Measurements from ENCODE around the gene TXNRD3. TPM values are rescaled to one million over a fixed set of nuclear protein-coding genes. Genes with fewer than 3 reads are reported as not detected.

TXNRD3 gene
- total RNA-seq, 1 donor from 2014 or later: 3.5 TPM

- intact Hi-C loops (cut with DNase I): loop anchor here (5.0 kb wide), 1 partner anchor 48 kb away; the partner anchor contains the start of gene CHST13
- DNase-seq (ENCODE audit: missing footprints) (no peak), ATAC-seq (no peak)
Measured at GRCh38 chr3:126570103-126570541, 84.8 kb downstream of the TXNRD3 start.

GRCh38 chr3:126569390-126569975 lies 85.4 kb downstream of the TXNRD3 start:
- DNase-seq (ENCODE audit: missing footprints): no peak
- intact Hi-C loops (cut with DNase I): no loop called here
- no peak for ATAC-seq

- ATAC-seq: no peak
- DNase-seq (ENCODE audit: missing footprints): no peak
- intact Hi-C loops (cut with DNase I): no loop called here
Measured at GRCh38 chr3:126568776-126569342, 86.1 kb downstream of the TXNRD3 start.

- no peak for DNase-seq (ENCODE audit: missing footprints)
- peak; percentile 62 for ATAC-seq
- intact Hi-C loops (cut with DNase I): no loop called here
Measured at GRCh38 chr3:126567696-126568438, 87.1 kb downstream of the TXNRD3 start.

GRCh38 chr3:126562737-126563276 lies 92.1 kb downstream of the TXNRD3 start:
- intact Hi-C loops (cut with DNase I): no loop called here
- no peak for ATAC-seq
- no peak for DNase-seq (ENCODE audit: missing footprints)

- intact Hi-C loops (cut with DNase I): no loop called here
- ATAC-seq (no peak), DNase-seq (ENCODE audit: missing footprints) (no peak)
Measured at GRCh38 chr3:126558336-126559071, 96.4 kb downstream of the TXNRD3 start, which contains the start of gene C3orf22. TSS of gene C3orf22 (minus strand) at chr3:126558932. CDS start at chr3:126553390, 5,542 bp downstream.

GRCh38 chr3:126557761-126558160 lies 97.2 kb downstream of the TXNRD3 start:
- intact Hi-C loops (cut with DNase I): no loop called here
- DNase-seq (ENCODE audit: missing footprints): no peak
- ATAC-seq: no peak

- DNase-seq (ENCODE audit: missing footprints) (no peak), ATAC-seq (no peak)
- intact Hi-C loops (cut with DNase I): no loop called here
Measured at GRCh38 chr3:126557415-126557745, 97.5 kb downstream of the TXNRD3 start.

Other genes starting within 250 kb of the TXNRD3 start
- gene ZXDC, start 179.2 kb downstream of the TXNRD3 start, total RNA-seq: 15.9 TPM
- gene UROC1, start 137.4 kb downstream of the TXNRD3 start, total RNA-seq: not detected
- gene CHST13, start 131.0 kb downstream of the TXNRD3 start, total RNA-seq: 0.60 TPM
- not detected for gene C3orf22, start 96.2 kb downstream of the TXNRD3 start, total RNA-seq
- 11.7 TPM for gene CHCHD6, start 49.1 kb upstream of the TXNRD3 start, total RNA-seq